K562 (cell line): ENCODE data around the gene ASGR1. TPM values are rescaled to one million over a fixed set of nuclear protein-coding genes. Genes with fewer than 3 reads are reported as not detected.

Experiments used
- ATAC-seq: fragments of 200-7000 bp; cut with Tn5 transposase; 3 replicates; pipeline ENCODE4 v1.9.1; 2020; ENCODE audit warnings: moderate library complexity
- BruUV-seq: library from RNA; stranded (reverse); fragments of 400-500 nt; replicated peaks from 2 replicates; lab custom pipeline; 2021; lab: Mats Ljungman, UMichigan
- CTCF ChIA-PET: fragments of 300-600 bp; formaldehyde crosslinking; extraction: SDS; loops from one replicate; lab custom pipeline; 2021; ENCODE audit warnings: low intra/inter-chr PET ratio; lab: Yijun Ruan, JAX
- POLR2A ChIA-PET: fragments of 300-600, 350-650 bp; sonication (Branson Sonifier 250); formaldehyde crosslinking; extraction: SDS; loops from one replicate; lab custom pipeline; 2021; ENCODE audit warnings: antibody characterized with exemption, inconsistent platforms; lab: Yijun Ruan, JAX
- DNase-seq, 4 experiments: peaks; one replicate each; pipeline versions ENCODE4 v3.0.0 to v3.0.0-alpha.2; 2011 to 2018; ENCODE audit warnings: low spot score in 3 of 4, mixed read lengths in 3 of 4; ENCODE audit errors: extremely low read depth in 1 of 4
- FAIRE-seq: peaks from 2 replicates; lab custom pipeline; 2011; peaks lifted over from hg19 to GRCh38; lab: Jason Lieb, UNC
- H2AFZ ChIP-seq: 2 replicates; pipeline ENCODE4 v1.6.0; 2011; ENCODE audit warnings: low read depth, low read length, control low read depth, inconsistent platforms
- H3K27ac ChIP-seq: fragments of 200-600 bp; 3 replicates; pipeline ENCODE4 v1.8.0; 2011; ENCODE audit warnings: low read depth, mild to moderate bottlenecking, control low read depth, inconsistent platforms, low read length, moderate library complexity, mixed read lengths; ENCODE audit errors: extremely low read depth
- H3K27me3 ChIP-seq, 2 experiments: fragments of 300-600 bp in 1 of 2; 2 replicates in 1 of 2; 3 replicates in 1 of 2; pipeline versions ENCODE4 v1.6.0 to v1.8.0; 2011; ENCODE audit warnings: inconsistent platforms in 2 of 2, low read length in 2 of 2, mild to moderate bottlenecking in 1 of 2, mixed read lengths in 1 of 2, moderate library complexity in 1 of 2; ENCODE audit not compliant: control insufficient read depth in 2 of 2, insufficient read depth in 2 of 2
- H3K36me3 ChIP-seq: fragments of 300-600 bp; 3 replicates; pipeline ENCODE4 v1.8.0; 2011; ENCODE audit warnings: mild to moderate bottlenecking, low read length, inconsistent platforms; ENCODE audit not compliant: control insufficient read depth, insufficient read depth
- H3K4me1 ChIP-seq, 2 experiments: fragments of 200-600 bp in 1 of 2; replicated peaks in 1 of 2; 2 replicates in 1 of 2; 3 replicates in 1 of 2; pipeline versions ENCODE4 v1.5.1 to v1.8.0; 2011; ENCODE audit warnings: inconsistent platforms in 2 of 2, low read length in 2 of 2, mild to moderate bottlenecking in 1 of 2, mixed read lengths in 1 of 2, moderate library complexity in 1 of 2; ENCODE audit not compliant: control insufficient read depth in 2 of 2, insufficient read depth in 2 of 2
- H3K4me2 ChIP-seq: 2 replicates; pipeline ENCODE4 v1.6.1; 2011; ENCODE audit warnings: low read length, control low read depth, inconsistent platforms, mixed read lengths; ENCODE audit not compliant: insufficient read depth
- H3K4me3 ChIP-seq: fragments of 200-600 bp; sonication (generic), shearing (Covaris generic); 2 replicates; pipeline ENCODE4 v1.5.1; 2016; ENCODE audit warnings: control low read depth, inconsistent platforms
- H3K79me2 ChIP-seq: fragments of 200-600 bp; 3 replicates; pipeline ENCODE4 v1.8.0; 2011; ENCODE audit warnings: low read length, inconsistent platforms; ENCODE audit not compliant: control insufficient read depth, insufficient read depth
- H3K9ac ChIP-seq, 2 experiments: 2 replicates each; pipeline versions ENCODE4 v1.6.0 to v1.6.1; 2011; ENCODE audit warnings: low read depth in 2 of 2, low read length in 2 of 2, control low read depth in 1 of 2, inconsistent platforms in 1 of 2, mild to moderate bottlenecking in 1 of 2, mixed read lengths in 1 of 2; ENCODE audit not compliant: insufficient read depth in 1 of 2
- H3K9me1 ChIP-seq: one replicate; pipeline ENCODE4 v1.6.0; 2011; ENCODE audit warnings: inconsistent platforms, mild to moderate bottlenecking, low read length, moderate library complexity; ENCODE audit not compliant: control insufficient read depth, insufficient read depth
- H3K9me3 ChIP-seq: replicated peaks from 2 replicates; pipeline ENCODE4 v1.5.1; 2011; ENCODE audit warnings: low read depth, low read length, inconsistent platforms; ENCODE audit not compliant: control insufficient read depth, insufficient read depth
- H4K20me1 ChIP-seq: replicated peaks from 2 replicates; pipeline ENCODE4 v1.6.1; 2011; ENCODE audit warnings: low read length, inconsistent platforms, mixed read lengths; ENCODE audit not compliant: control insufficient read depth, insufficient read depth
- BRD9 ChIP-seq: fragments of 450-650 bp; IDR thresholded peaks from 2 replicates; pipeline ENCODE4 v1.6.1; 2018; ENCODE audit warnings: low read depth; ENCODE audit not compliant: partially characterized antibody
- CREBBP ChIP-seq: IDR thresholded peaks from one replicate; pipeline ENCODE4 v1.6.1; 2012; ENCODE audit warnings: low read depth, mild to moderate bottlenecking, control low read depth, inconsistent platforms, low read length
- NCOA2 ChIP-seq, 2 experiments: fragments of 450-650 bp; IDR thresholded peaks; 2 replicates each; pipeline ENCODE4 v1.6.1; 2018; ENCODE audit warnings: mild to moderate bottlenecking in 2 of 2, moderate library complexity in 1 of 2; ENCODE audit not compliant: partially characterized antibody in 2 of 2
- REST ChIP-seq, 2 experiments: fragments of 450-650 bp; formaldehyde crosslinking in 1 of 2; IDR thresholded peaks; 2 replicates each; pipeline versions ENCODE4 v1.4.0 to v1.6.1; 2014 to 2020; ENCODE audit warnings: mild to moderate bottlenecking in 2 of 2, borderline replicate concordance in 1 of 2, low read depth in 1 of 2
- SETDB1 ChIP-seq: IDR thresholded peaks from one replicate; pipeline ENCODE4 v1.6.1; 2012; ENCODE audit warnings: low read length, control low read depth, inconsistent platforms
- ZBTB7A ChIP-seq: IDR thresholded peaks from 2 replicates; pipeline ENCODE4 v1.6.1; 2011; ENCODE audit warnings: low read depth, mild to moderate bottlenecking, low read length, moderate library complexity, borderline replicate concordance; ENCODE audit not compliant: control insufficient read depth
- ZNF354B ChIP-seq: fragments of 250-450 bp; sonication (Bioruptor Pico); IDR thresholded peaks from 2 replicates; pipeline ENCODE4 v1.4.0; 2020
- WGBS: fragments of 100-300 bp; shearing (Covaris generic); methylation state at CpG from one replicate; pipeline ENCODE4 v1.1.6; 2016; ENCODE audit warnings: low coverage, mixed read lengths; ENCODE audit not compliant: insufficient coverage; ENCODE audit errors: missing lambda C conversion rate; 5-methylcytosine and 5-hydroxymethylcytosine counted together
- in situ Hi-C: fragments of 300-500 bp; cut with MboI; formaldehyde crosslinking; loops from 4 replicates; pipeline ENCODE4 v1.15.0; 2018; ENCODE audit warnings: inconsistent platforms, mixed read lengths
- intact Hi-C: fragments of 100-400 bp; cut with micrococcal nuclease; formaldehyde crosslinking; loops from 2 replicates; pipeline ENCODE4 v1.14.2; 2022
- polyA plus RNA-seq, 8 experiments: library from polyadenylated mRNA; depleted of rRNA in 4 of 8; stranded (reverse) in 5 of 8; unstranded in 3 of 8; fragments of >200 nt; fragmentation: Nextera tagmentation in 2 of 8; fragmentation: Illumina TruSeq in 1 of 8; extraction: Ambion mirVana in 2 of 8; extraction: Trizol in 1 of 8; gene quantifications; 2 replicates each; pipeline versions ENCODE4 v1.2.1 to v1.2.3, GENCODE V29; 2011 to 2014; ENCODE audit warnings: inconsistent platforms in 1 of 8, missing spikeins in 1 of 8
- total RNA-seq, 7 experiments: library from RNA; depleted of rRNA in 6 of 7; stranded (reverse); fragments of >200 nt in 6 of 7; fragmentation: Illumina TruSeq in 2 of 7; extraction: Trizol in 2 of 7; gene quantifications; 2 replicates each; pipeline versions ENCODE4 v1.2.1 to v1.2.3, GENCODE V29; 2011 to 2021; ENCODE audit warnings: low replicate concordance in 1 of 7
- TF ChIP-seq, protein P1 (sequence below): fragments of 450-650 bp; formaldehyde crosslinking; IDR thresholded peaks from 2 replicates; pipeline ENCODE4 v1.4.0; 2020; ENCODE audit warnings: mild to moderate bottlenecking, mixed read lengths

The ASGR1 gene
- total and polyA plus RNA-seq, 9 of the 15 experiments (the other 6 are each of a cell fraction or from before 2014, with no cell fraction given), result 0.11 to 1.0 (median 0.64) TPM; not detected in 2

DNA sequence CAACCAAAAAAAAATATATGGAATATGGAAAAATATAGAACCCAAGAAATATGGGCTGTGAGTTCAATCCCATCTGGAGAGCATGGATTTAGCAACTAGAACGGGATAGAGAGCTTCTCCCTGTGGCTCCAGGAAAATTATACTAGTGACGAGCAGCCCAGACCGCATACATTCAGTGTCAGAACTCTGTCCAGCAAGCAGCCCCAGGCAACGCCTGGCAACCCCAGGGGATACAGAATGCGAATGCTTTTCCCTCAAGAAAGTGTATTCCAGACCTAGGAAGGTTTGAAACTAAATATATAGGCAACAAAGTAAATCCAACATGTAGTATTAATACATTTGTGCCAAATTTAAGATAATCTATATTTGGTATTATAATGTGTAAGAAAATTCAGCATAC lies 51.0 kb downstream of the ASGR1 start:
- ATAC-seq, result no peak

More for the DNA sequence above, 51.0 kb downstream of the ASGR1 start:
- WGBS, result 8% methylated on average over 5 of the region's 5 CpGs
- Histone ChIP-seq H3K36me3 (no peaks in the 10 kb centered on the region), H3K9me3 (no peaks in the 10 kb centered on the region), H3K4me2 (no peak overlapping the region), H4K20me1 (no peaks in the 10 kb centered on the region), H3K27me3 (peaks cover 0 to 24% of the 10 kb centered on the region in 2 experiments; a peak in 3 of 5 replicates), H3K4me3 (no peak overlapping the region), H3K9me1 (no peaks in the 10 kb centered on the region), H2AFZ (no peak overlapping the region), H3K27ac (no peak overlapping the region), H3K4me1 (peaks cover 0 to 3% of the 10 kb centered on the region in 2 experiments; a peak in 1 of 5 replicates), H3K9ac (no peak overlapping the region), H3K79me2 (no peaks in the 10 kb centered on the region)
- no peak for DNase-seq
- intact Hi-C loops, result no loop called here
- FAIRE-seq, result no peak
- POLR2A ChIA-PET, result no interaction called here
- in situ Hi-C loops, result no loop called here
- BruUV-seq, result no TSS peak
- TF ChIP-seq REST (IDR thresholded peaks at IDR 0.05; ENCODE audit: borderline replicate concordance), result no peak
- no peak for TF ChIP-seq REST (CRISPR knock-in tag; IDR thresholded peaks at IDR 0.05; ENCODE audit: low read depth)
- TF ChIP-seq, protein P1, sequence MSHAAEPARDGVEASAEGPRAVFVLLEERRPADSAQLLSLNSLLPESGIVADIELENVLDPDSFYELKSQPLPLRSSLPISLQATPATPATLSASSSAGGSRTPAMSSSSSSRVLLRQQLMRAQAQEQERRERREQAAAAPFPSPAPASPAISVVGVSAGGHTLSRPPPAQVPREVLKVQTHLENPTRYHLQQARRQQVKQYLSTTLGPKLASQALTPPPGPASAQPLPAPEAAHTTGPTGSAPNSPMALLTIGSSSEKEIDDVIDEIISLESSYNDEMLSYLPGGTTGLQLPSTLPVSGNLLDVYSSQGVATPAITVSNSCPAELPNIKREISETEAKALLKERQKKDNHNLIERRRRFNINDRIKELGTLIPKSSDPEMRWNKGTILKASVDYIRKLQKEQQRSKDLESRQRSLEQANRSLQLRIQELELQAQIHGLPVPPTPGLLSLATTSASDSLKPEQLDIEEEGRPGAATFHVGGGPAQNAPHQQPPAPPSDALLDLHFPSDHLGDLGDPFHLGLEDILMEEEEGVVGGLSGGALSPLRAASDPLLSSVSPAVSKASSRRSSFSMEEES (CRISPR knock-in tag), result no peak
- no peak for TF ChIP-seq CREBBP
- no peak for TF ChIP-seq NCOA2 (IDR thresholded peaks at IDR 0.05; ENCODE audit: partially characterized antibody in 2 of 2)
- TF ChIP-seq ZBTB7A, result no peak
- no peak for TF ChIP-seq SETDB1
- TF ChIP-seq ZNF354B (CRISPR knock-in tag), result no peak
- TF ChIP-seq BRD9, result no peak
- CTCF ChIA-PET, result no interaction called here
